Inflammatory macrophage (primary cell): ENCODE results near the gene MUC5B.
"Not testable (repeated sequence)": the region's sequence is repeated elsewhere in the genome, so short reads cannot be mapped to it uniquely, and the experiment has no call there.

Source experiments
- DNase-seq, 2 donors: peaks; one replicate each; pipeline ENCODE4 v3.0.0-alpha.2; 2020 to 2022

Gene MUC5B

DNA sequence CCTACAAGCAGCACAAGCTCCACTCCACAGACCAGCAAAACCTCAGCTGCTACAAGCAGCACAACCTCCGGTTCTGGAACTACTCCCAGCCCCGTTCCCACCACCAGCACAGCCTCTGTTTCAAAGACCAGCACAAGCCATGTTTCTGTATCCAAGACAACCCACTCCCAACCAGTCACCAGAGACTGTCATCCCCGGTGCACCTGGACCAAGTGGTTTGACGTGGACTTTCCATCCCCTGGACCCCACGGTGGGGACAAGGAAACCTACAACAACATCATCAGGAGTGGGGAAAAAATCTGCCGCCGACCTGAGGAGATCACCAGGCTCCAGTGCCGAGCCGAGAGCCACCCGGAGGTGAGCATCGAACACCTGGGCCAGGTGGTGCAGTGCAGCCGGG, 33.0 kb upstream of the MUC5B start:
- DNase-seq: not testable (repeated sequence)

DNA sequence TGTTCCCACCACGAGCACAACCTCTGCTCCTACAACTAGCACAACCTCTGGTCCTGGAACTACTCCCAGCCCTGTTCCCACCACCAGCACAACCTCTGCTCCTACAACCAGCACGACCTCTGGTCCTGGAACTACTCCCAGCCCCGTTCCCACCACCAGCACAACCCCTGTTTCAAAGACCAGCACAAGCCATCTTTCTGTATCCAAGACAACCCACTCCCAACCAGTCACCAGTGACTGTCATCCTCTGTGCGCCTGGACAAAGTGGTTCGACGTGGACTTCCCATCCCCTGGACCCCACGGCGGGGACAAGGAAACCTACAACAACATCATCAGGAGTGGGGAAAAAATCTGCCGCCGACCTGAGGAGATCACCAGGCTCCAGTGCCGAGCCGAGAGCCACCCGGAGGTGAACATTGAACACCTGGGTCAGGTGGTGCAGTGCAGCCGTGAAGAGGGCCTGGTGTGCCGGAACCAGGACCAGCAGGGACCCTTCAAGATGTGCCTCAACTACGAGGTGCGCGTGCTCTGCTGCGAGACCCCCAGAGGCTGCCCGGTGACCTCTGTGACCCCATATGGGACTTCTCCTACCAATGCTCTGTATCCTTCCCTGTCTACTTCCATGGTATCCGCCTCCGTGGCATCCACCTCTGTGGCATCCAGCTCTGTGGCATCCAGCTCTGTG, 30.9 kb upstream of the MUC5B start:
- not testable (repeated sequence) for DNase-seq

DNA sequence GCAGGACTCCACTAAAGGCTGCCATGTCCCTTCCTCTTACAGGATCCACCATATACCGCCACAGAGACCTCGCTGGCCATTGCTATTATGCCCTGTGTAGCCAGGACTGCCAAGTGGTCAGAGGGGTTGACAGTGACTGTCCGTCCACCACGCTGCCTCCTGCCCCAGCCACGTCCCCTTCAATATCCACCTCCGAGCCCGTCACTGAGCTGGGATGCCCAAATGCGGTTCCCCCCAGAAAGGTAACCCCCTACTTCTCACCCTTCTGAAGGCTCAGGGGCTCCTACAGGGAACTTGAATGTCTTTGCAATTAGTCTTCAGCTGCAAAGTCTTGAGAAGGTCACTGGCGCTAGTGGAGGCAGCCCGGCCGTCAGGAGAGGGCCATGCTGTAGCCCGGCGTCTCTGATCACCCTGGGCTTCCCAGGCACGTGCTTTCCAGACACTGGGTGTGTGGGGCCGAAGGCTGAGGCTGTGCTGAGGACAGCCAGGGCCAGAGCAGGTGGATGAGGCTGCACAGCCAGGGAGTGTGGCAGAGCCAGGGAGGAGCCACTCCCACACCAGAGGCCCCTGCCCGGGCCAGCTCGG, 30.0 kb upstream of the MUC5B start:
- DNase-seq: no peak

DNA sequence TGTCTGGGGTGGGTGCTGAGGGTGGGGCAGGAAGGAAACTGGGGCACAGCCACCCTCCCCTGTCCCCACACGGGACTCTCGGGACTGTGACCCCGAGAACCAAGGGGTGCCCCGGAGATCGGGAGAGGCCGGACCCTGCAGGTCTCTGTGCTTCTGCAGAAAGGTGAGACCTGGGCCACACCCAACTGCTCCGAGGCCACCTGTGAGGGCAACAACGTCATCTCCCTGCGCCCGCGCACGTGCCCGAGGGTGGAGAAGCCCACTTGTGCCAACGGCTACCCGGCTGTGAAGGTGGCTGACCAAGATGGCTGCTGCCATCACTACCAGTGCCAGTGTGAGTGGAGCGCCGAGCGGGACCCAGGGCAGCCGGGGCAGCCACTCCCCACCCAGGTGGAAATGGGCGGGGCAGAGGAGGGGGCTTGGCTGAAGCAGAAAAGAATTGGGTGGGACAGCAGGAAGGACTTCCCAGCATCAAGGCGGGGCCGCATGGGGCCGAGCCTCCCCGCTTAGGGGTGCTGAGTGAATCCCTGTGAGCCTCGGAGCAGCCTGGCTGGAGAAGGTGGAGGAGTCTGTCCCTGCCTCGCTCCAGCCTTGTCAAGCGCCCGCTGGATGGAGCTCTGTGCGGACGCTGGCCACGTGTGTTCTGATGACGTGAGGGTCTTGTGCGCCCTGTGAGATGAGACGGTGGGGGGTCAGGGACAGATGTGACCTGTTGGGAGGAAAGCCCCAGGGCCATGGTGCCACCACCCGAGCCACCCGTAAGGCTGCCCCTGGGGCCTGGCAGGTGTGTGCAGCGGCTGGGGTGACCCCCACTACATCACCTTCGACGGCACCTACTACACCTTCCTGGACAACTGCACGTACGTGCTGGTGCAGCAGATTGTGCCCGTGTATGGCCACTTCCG, 29.3 kb upstream of the MUC5B start:
- no peak for DNase-seq

DNA sequence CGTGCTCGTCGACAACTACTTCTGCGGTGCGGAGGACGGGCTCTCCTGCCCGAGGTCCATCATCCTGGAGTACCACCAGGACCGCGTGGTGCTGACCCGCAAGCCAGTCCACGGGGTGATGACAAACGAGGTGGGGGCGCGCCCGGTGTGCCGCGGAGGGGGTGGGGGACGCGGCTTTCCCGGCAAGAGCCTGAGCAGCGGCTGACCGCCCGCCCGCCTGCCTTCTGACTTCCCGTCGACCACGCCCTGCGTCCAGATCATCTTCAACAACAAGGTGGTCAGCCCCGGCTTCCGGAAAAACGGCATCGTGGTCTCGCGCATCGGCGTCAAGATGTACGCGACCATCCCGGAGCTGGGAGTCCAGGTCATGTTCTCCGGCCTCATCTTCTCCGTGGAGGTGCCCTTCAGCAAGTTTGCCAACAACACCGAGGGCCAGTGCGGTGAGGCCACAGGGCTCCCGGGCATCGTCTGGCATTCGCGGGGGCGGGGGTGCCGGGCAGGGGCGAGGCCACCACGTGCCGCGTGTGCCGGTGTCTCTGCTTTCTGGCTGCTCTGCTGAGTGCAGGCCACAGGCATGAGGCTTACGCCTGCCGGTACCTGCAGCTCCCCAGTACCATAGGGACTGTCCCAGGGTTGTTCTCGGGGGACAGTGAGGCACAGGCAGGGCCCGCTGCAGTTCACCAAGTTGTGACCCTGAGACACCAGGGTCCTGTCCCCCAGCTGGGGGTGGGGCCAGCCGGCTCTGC, 28.5 kb upstream of the MUC5B start:
- no peak for DNase-seq

DNA sequence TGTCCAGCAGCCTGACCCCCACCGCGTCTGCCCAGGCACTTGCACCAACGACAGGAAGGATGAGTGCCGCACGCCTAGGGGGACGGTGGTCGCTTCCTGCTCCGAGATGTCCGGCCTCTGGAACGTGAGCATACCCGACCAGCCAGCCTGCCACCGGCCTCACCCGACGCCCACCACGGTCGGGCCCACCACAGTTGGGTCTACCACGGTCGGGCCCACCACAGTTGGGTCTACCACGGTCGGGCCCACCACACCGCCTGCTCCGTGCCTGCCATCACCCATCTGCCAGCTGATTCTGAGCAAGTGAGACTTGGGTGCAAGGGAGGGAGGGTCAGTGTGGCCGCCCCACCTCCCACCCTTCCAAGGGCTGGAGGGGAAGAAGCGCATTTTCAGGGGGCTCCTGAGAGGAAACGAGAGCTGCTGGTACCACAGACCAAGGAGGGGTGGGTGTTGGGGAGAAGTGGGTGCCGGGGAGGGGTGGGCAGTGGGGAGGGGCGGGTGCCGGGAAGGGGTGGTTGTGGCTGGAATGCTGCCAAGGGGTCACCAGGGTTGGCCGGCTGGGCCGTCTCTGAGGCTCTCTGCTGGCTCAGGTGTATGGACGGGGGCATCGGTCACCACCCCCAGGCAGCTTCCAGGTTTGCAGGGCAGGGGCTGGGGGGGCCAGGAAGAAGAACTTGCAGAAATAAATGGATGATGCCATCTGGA, 27.7 kb upstream of the MUC5B start:
- no peak for DNase-seq

DNA sequence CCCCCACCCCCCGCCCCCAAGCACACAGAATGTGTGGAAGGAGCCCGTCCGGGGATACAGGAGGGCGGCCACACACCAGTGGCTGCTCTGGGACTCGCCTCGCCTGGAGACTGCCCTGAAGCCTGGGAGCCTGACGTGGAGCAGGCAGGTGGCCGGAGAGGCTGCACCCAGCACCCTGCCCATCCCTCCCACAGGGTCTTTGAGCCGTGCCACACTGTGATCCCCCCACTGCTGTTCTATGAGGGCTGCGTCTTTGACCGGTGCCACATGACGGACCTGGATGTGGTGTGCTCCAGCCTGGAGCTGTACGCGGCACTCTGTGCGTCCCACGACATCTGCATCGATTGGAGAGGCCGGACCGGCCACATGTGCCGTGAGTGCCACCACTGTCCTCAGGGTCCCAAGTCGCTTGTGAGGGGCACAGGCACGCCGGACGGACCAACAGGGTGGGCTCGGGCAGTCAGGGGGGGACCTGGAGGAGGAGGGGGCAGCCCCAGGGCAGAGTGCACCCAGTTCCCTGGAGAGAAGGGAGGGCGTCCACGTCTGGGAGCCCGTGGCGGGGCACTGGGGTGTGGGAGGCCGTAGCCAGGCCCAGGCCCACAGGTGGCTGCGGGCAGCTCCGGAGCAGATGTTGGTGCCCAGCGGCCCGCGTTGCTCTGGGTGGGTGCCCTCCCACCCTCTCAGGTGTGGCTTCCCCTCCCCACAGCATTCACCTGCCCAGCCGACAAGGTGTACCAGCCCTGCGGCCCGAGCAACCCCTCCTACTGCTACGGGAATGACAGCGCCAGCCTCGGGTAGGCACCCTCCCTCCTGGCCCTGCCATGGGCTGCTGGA, 27.0 kb upstream of the MUC5B start:
- no peak for DNase-seq

DNA sequence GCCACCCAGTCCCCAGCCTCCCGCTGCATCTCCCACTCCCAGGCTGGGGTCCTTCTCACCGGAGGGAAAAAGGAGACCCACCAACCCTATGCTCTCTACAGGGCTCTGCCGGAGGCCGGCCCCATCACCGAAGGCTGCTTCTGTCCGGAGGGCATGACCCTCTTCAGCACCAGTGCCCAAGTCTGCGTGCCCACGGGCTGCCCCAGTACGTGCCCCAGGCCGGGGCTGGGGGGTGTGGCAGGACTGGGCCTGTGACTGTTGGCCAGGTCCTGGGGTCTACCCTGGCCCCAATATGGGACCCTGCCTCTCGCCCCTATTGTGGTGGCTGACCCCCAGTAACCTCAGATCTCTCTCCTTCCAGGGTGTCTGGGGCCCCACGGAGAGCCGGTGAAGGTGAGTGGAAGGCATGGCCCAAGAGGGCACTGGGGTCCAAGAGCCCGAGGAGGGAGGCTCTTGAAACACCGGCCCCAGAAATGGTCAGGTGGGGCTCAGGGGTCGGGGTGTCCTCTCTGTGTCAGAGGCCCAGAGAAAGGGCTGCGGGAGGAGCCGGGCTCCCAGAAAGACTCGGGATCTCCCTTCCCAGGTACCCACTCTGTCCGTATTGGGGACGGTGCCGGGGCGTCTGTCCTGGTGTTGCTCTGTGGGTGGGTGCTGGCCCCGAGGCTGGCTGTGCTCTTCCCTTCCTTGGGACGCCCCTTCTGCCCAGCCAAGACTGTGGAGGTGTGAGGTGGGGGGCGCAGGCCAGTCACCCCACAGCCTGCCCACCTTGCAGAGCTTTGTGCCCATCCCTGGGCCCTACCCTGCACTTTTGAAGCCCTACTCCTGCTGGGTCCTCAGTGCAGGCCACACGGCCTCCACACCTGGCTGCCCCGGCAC, 26.1 kb upstream of the MUC5B start:
- DNase-seq: no peak

DNA sequence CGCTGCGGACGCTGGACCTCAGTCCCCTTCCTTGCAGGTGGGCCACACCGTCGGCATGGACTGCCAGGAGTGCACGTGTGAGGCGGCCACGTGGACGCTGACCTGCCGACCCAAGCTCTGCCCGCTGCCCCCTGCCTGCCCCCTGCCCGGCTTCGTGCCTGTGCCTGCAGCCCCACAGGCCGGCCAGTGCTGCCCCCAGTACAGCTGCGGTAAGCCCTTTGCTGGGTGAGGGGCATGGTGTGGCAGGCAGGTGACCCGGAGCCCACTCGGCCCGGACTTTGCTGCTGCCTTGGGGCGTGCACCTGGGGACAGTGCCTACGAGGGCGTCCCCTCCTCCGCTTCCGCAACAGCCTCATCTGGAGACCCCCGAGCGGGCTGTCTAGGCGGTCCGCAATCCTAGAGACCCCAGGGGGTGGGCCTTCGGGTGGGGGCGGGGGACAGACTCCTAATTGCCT, 25.4 kb upstream of the MUC5B start:
- DNase-seq: no peak

DNA sequence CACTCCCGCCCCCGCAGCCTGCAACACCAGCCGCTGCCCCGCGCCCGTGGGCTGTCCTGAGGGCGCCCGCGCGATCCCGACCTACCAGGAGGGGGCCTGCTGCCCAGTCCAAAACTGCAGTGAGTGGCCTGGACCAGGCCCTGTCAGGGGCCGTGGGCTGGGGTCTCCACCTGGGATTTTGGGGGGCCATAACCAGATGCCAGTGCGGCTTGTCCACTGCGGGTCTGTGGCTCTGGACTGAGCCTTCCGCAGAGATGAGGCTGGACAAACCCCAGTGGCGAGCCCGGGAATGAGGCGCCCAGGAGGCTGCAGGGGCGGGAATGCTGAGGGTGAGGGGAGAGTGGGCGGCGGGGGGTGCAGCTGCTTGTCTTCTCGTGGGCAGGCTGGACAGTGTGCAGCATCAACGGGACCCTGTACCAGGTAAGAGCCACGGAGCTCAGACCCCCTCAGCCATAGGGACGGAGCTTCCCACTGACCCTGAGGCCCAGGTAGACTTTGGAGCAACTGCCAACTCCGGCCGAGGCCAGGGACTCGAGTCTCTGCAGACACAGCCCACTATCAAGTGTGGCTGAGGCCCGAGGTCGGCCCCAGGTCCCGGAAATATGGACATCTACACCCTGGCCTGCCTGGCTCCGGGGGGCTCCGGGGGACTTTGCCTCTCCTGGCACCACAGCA, 24.8 kb upstream of the MUC5B start:
- DNase-seq: no peak

DNA sequence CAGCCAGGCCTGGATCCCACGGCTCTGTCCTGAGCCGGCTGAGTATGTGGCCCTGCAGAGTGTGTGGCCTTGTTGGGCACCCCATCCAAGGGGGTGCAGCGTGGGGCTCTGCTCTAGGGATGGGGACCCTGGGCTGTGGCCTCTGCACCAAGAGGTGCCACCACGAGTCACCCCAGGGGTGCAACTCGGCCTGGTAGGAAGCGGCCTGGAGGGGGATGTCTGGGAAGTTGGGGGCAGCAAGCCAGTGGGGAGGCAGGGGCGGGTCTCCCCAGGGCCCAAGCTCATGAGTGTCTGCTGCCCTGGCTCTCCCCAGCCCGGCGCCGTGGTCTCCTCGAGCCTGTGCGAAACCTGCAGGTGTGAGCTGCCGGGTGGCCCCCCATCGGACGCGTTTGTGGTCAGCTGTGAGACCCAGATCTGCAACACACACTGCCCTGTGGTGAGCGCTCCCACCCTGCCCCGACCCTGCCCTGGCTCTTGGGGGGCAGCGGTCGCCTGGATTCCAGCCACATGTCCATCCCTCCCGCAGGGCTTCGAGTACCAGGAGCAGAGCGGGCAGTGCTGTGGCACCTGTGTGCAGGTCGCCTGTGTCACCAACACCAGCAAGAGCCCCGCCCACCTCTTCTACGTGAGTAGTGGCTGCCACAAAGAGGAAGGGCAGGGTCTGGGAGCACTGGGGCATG, 24.2 kb upstream of the MUC5B start:
- DNase-seq: no peak

DNA sequence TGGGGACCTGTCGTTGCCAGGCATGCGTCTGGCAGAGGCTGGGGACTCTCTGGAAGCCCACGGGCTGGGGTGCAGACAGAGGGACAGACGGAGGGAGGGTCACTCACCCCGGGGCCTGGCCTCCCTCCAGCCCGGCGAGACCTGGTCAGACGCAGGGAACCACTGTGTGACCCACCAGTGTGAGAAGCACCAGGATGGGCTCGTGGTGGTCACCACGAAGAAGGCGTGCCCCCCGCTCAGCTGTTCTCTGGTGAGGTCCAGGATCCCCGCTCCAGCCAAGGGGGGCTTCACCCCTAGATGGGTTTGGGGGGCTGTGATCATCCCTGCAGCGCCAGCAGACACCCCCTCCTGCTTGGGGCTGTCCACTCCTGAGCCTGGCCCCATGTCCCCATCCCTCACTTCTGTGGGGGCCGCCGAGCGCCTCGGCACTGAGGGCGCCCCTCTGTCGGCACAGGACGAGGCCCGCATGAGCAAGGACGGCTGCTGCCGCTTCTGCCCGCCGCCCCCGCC, 23.6 kb upstream of the MUC5B start:
- no peak for DNase-seq

DNA sequence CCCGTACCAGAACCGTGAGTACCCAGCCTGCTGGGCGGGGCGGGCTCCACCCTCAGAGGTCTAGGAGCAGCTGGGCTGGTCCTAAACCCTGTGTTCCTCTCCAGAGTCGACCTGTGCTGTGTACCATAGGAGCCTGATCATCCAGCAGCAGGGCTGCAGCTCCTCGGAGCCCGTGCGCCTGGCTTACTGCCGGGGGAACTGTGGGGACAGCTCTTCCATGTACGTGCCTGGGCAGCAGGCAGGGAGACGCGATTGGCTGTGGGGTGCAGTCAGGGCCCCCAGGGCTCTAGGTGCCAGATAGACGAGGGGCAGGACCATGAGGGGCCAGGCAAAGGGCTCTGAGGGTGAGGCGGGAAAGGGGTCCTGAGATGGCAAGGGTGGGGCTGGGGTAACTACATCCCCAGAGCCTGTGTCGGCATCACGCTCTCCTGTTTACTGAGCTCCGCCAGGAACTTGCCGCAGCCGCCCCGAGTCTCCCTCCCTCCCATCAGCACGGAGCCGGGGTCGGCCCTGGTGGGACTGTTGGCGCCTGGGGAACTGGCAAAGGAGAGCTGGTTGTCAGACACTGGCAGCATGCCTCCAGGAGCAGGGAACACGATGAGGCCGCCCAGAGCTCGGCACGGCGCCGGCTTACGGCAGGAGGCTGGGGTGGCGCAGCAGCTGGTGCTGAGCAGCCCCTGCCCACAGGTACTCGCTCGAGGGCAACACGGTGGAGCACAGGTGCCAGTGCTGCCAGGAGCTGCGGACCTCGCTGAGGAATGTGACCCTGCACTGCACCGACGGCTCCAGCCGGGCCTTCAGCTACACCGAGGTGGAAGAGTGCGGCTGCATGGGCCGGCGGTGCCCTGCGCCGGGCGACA, 22.9 kb upstream of the MUC5B start:
- no peak for DNase-seq

DNA sequence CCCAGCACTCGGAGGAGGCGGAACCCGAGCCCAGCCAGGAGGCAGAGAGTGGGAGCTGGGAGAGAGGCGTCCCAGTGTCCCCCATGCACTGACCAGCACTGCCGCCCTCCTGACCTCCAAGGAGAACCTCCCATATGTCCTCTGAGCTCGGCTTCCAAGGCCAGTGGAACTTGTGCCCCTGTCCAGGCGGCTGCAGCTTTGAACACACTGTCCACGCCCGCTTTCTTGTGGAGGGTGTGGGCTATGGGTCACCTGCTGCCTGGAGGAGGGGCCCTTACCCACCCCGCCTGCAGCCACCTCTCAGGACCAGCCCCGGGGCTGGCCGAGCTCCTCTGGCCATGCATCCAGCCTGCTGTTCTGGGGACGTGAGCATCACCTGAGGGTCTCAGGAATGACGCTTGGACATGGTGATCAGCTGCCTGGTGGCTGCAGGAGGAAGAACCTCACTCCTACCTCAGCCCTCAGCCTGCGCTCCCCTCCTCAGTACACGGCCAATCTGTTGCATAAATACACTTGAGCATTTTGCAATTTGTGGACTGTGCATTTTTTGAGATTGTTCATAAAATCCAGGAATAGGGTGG, 22.2 kb upstream of the MUC5B start:
- DNase-seq: no peak

DNA sequence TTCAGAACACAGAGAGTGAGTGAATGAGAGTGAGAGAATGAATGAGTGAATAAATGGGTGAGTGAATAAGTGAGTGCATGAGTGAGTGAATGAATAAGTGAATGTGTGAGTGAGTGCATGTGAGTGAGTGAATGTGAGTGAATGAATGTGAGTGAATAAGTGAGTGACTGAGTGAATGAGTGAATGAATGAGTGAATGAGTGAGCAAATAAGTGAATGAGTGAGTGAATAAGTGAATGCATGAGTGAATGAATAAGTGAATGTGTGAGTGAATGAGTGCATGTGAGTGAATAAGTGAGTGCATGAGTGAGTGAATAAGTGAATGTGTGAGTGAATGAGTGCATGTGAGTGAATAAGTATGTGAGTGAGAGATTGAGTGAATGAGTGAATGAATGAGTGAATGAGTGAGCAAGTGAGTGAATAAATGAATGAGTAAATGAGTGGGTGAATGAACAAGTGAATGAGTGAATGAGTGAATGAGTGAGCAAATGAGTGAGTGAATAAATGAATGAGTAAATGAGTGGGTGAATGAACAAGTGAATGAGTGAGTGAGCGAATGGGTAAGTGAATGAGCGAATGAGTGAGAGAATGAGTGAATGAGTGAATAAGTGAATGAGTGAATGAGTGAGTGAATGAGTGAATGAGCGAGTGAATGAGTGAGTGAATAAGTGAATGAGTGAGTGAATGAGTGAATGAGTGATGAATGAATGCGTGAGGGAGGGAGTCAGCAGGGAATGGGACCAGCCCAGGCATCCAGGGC, 21.3 kb upstream of the MUC5B start:
- no peak for DNase-seq

DNA sequence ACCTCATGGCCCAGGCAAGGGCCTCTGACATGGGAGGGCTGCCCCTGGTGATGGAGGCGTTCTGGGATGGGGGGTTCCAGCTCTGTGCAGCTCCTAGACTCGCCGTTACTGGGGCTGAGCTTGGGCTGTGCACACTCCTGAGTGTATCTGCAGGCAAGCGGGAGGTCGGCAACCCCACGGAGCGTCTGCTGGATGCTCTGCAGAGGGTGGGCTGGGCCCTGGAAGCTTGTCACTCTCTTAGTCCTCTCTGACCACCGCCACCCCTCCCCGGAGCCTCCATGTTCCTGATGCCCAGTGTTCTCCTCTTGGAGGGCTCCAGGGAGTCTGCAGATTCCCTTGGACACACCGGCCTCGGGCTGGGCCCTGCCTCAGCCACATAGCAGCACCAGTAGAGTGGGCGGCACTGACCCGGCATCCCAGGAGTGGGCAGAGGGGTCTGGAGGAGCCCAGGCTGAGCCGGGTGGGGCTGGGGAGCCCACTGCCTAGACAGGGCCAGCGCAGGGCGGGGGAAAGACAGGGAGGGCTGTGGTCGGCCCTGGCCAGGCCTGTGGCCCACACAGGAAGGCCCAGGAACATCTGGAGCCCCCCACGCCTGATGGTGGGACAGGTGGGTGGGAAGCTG, 20.6 kb upstream of the MUC5B start:
- DNase-seq: no peak
